ENCODE measurements around the gene CCL22. TPM values are rescaled to one million over a fixed set of nuclear protein-coding genes. Genes with fewer than 3 reads are reported as not detected.

CCL22 gene
- total and polyA plus RNA-seq, 2 of the 4 experiments (the other 2 are of a cell fraction) = not detected

- H3K4me2 ChIP-seq (ENCODE audit: low read depth, low read length) = no peak overlapping the region
- no peaks in the 10 kb centered on the region for H3K9me1 ChIP-seq (ENCODE audit: insufficient read depth, low read length)
- no peak overlapping the region for H4K5ac ChIP-seq (ENCODE audit: low read depth, low read length)
- peaks cover 40% of the 10 kb centered on the region for H3K27me3 ChIP-seq (ENCODE audit: control insufficient read depth, insufficient read depth, low read length)
- intact Hi-C loops (cut with micrococcal nuclease) = no loop called here
- no peak overlapping the region for H2AFZ ChIP-seq (replicated peaks; ENCODE audit: low read length, poor library complexity)
- no peaks in the 10 kb centered on the region for H3K36me3 ChIP-seq (ENCODE audit: control insufficient read depth, insufficient read depth, low read length)
- BruUV-seq (replicated peaks) = no TSS peak
- no peak overlapping the region for H3K9ac ChIP-seq (ENCODE audit: low read depth, low read length)
- no peak overlapping the region for H3K23ac ChIP-seq (ENCODE audit: low read depth, low read length)
- no peaks in the 10 kb centered on the region for H4K20me1 ChIP-seq (ENCODE audit: insufficient read depth, low read length)
- H4K8ac ChIP-seq (ENCODE audit: low read depth in 2 of 2, low read length in 2 of 2) = no peak overlapping the region
- no peak for ATAC-seq (ENCODE audit: low read depth)
- H3K18ac ChIP-seq (ENCODE audit: low read depth, low read length) = no peak overlapping the region
- no peak overlapping the region for H2AK5ac ChIP-seq (ENCODE audit: low read depth, low read length)
- no peak overlapping the region for H3K14ac ChIP-seq (replicated peaks; ENCODE audit: low read depth, low read length)
- in situ Hi-C loops (cut with MboI; ENCODE audit: low sequenced_read_pairs) = no loop called here
- peaks cover 3% of the 10 kb centered on the region for H3K9me3 ChIP-seq (ENCODE audit: control insufficient read depth, insufficient read depth, low read length)
- H2AK9ac ChIP-seq (replicated peaks; ENCODE audit: low read depth, low read length, poor library complexity) = no peak overlapping the region
- no peak overlapping the region for H2BK15ac ChIP-seq (ENCODE audit: low read depth, low read length)
- ChIA-PET CTCF (interaction anchor here (0.6 kb wide), 1 partner anchor 905 kb away, joined by 4 read pairs; no protein-coding TSS in a partner anchor), POLR2A (ENCODE audit: unreplicated experiment) (no interaction called here)
- no peak overlapping the region for H2BK5ac ChIP-seq (ENCODE audit: low read depth, low read length, poor library complexity, severe bottlenecking)
- no peak overlapping the region for H3K4me3 ChIP-seq (ENCODE audit: insufficient read depth, low read depth, low read length)
- H3K4ac ChIP-seq (ENCODE audit: low read depth, low read length) = no peak overlapping the region
- WGBS, 2 experiments (ENCODE audit: extremely low coverage in 2 of 2, insufficient read length in 1 of 2) = 24% methylated on average over 2 of the region's 4 CpGs; no CpG with 5 or more reads in 1 of the 2 experiments
- no peak overlapping the region for H4K91ac ChIP-seq (ENCODE audit: insufficient read depth, low read depth, low read length)
- TF ChIP-seq RCOR1 (IDR thresholded peaks at IDR 0.05; ENCODE audit: insufficient replicate concordance, low read length) = no peak
- no peak for TF ChIP-seq MAZ (IDR thresholded peaks at IDR 0.05; ENCODE audit: borderline replicate concordance, low read depth, low read length)
- no peak for TF ChIP-seq ELK1 (IDR thresholded peaks at IDR 0.05; ENCODE audit: borderline replicate concordance, low read depth, low read length)
- no peak for TF ChIP-seq MXI1 (IDR thresholded peaks at IDR 0.05; ENCODE audit: borderline replicate concordance, low read depth, low read length)
- TF ChIP-seq FOS (IDR thresholded peaks at IDR 0.05; ENCODE audit: low read depth, low read length) = no peak
- no peak for TF ChIP-seq CEBPB (IDR thresholded peaks at IDR 0.05; ENCODE audit: low read depth, low read length)
- no peak for TF ChIP-seq RFX5 (IDR thresholded peaks at IDR 0.05; ENCODE audit: low read depth, low read length)
- no peak for TF ChIP-seq CTCF (conservative IDR thresholded peaks at IDR 0.05; ENCODE audit: low read depth, low read length)
- TF ChIP-seq BHLHE40 (IDR thresholded peaks at IDR 0.05; ENCODE audit: low read depth, low read length) = no peak
- TF ChIP-seq NFE2L2 (IDR thresholded peaks at IDR 0.05; ENCODE audit: low read depth, low read length) = no peak
- TF ChIP-seq RAD21 (IDR thresholded peaks at IDR 0.05; ENCODE audit: low read length) = no peak
- TF ChIP-seq SMC3 (IDR thresholded peaks at IDR 0.05; ENCODE audit: low read depth, low read length) = no peak
- TF ChIP-seq MAFK (IDR thresholded peaks at IDR 0.05; ENCODE audit: low read depth, low read length) = no peak
- TF ChIP-seq USF2 (IDR thresholded peaks at IDR 0.05; ENCODE audit: low read depth, low read length) = no peak
- no peak for TF ChIP-seq POLR2A (IDR thresholded peaks at IDR 0.05; ENCODE audit: low read depth, low read length)
- TF ChIP-seq CHD1 (IDR thresholded peaks at IDR 0.05; ENCODE audit: low read depth, low read length) = no peak
- no peak overlapping the region for H3K27ac ChIP-seq (ENCODE audit: insufficient read depth, low read length)
- no peak overlapping the region for H3K56ac ChIP-seq (ENCODE audit: extremely low read depth, insufficient read depth, low read length)
- dilution Hi-C loops (cut with HindIII; ENCODE audit: low sequenced_read_pairs, unreplicated experiment) = no loop called here
- DNase-seq = no peak
- no peaks in the 10 kb centered on the region for H3K79me1 ChIP-seq (ENCODE audit: low read depth in 1 of 2, low read length in 2 of 2)
- no peaks in the 10 kb centered on the region for H3K4me1 ChIP-seq (ENCODE audit: control insufficient read depth, insufficient read depth, low read length)
- H2BK20ac ChIP-seq (ENCODE audit: low read depth, low read length) = no peak overlapping the region
- no peak overlapping the region for H2BK120ac ChIP-seq (ENCODE audit: low read depth, low read length)
These were observed 32.7 kb downstream of the CCL22 start for GRCh38 chr16:57391300-57391699.

Measured in IMR-90 (cell line).